ENCODE measurements around the gene EXOSC2.

The EXOSC2 gene

DNA sequence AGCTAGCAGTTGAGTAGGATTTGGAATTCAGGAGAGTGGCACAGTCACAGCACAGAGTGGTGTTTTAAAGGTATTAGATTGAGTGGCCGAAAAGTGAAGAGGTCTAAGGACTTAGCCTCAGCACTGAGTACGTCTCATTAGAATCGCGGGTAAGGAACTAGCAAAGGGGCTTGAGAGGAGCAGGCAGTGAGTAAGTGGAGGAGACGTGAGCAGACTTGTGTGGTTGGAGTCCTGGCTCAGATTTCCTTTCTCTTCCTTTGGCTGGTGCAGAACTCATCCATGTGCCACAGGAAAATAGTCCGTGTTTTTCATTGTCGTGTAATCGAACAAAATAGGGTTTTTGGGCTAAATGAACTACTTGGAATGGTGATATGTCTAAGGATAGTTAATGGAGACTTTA lies 3.4 kb downstream of the EXOSC2 start:
- no peak overlapping the region for H3K4me3 ChIP-seq (ENCODE audit: low read length)
- TF ChIP-seq, protein P1, sequence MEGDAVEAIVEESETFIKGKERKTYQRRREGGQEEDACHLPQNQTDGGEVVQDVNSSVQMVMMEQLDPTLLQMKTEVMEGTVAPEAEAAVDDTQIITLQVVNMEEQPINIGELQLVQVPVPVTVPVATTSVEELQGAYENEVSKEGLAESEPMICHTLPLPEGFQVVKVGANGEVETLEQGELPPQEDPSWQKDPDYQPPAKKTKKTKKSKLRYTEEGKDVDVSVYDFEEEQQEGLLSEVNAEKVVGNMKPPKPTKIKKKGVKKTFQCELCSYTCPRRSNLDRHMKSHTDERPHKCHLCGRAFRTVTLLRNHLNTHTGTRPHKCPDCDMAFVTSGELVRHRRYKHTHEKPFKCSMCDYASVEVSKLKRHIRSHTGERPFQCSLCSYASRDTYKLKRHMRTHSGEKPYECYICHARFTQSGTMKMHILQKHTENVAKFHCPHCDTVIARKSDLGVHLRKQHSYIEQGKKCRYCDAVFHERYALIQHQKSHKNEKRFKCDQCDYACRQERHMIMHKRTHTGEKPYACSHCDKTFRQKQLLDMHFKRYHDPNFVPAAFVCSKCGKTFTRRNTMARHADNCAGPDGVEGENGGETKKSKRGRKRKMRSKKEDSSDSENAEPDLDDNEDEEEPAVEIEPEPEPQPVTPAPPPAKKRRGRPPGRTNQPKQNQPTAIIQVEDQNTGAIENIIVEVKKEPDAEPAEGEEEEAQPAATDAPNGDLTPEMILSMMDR (conservative IDR thresholded peaks at IDR 0.05; ENCODE audit: low read length) = no peak
- no peak for DNase-seq (ENCODE audit: low read depth)

- TF ChIP-seq, protein P1 (conservative IDR thresholded peaks at IDR 0.05; ENCODE audit: low read length) = no peak
- DNase-seq (ENCODE audit: low read depth) = peak; percentile 65
These were observed 4.9 kb downstream of the EXOSC2 start for GRCh38 chr9:130698514-130698913.

DNA sequence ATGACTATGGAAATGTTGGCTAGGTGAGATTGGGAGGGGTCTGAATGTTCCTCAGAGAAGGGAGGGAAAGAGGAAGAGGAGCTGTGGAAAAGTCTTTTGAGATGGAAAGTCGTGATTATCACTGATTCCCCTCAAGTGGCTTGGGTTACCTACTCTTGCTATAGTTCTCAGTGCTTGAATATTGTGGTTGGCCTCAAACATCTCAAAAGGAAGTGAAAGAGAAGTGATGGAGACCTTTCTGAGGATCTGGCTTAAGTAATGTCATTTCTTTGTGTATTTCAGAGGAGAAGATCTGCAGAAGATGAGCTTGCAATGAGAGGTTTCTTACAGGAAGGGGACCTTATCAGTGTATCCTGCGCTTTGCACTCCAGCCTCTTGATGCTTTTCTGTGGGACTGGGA lies 5.5 kb downstream of the EXOSC2 start:
- no peak overlapping the region for H3K4me3 ChIP-seq (ENCODE audit: low read length)
- TF ChIP-seq, protein P1 (conservative IDR thresholded peaks at IDR 0.05; ENCODE audit: low read length) = no peak
- no peak for DNase-seq (ENCODE audit: low read depth)

More at GRCh38 chr9:130698514-130698913, 4.9 kb downstream of the EXOSC2 start:
- H3K4me3 ChIP-seq (ENCODE audit: low read length) = no peak overlapping the region

DNA sequence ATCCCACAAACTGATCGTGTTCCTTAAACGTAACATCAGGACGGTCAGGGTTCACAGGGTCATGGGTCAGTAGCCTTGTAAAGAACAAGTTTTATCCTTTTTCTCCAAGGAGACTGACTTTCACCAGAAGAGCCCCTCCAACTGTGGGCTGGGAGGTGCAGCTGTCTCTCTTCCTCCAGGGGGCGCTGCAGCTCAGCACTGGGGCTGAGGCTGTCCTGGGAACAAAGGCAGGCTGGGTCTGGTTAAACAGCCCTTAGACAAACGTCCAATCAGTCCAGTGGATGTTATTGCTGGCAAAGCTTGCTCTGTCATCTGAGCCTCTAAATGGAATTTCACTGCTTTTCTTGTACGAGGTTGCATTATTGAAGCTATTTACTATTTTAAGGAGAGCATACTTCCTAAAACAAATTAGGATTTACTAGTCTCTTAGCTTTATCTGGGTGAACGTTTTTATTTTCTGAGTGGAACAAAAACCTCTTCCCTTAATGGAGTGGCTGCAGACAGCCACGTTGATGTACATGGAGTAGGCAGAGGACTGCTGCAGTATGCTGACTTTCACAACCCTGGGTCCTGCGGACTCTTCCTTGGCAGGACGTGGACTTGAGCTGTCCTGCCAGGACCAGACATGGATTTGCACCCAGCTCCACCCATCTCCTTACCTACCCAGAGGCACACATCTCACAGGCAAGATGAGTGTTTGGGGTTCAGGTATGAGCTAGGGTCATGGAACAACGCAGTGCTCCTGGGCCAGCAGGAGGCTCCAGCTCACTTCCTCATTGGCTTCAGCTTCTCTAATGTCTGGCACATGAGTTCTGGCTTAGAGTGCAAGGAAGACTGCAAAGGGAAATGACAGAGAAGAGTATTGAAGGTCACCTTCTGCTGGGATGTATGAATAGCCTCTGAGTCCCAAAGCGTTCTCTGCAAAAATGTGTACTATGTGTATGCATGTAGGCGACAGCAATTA lies 7.8 kb downstream of the EXOSC2 start:
- H3K4me3 ChIP-seq (ENCODE audit: low read length) = no peak overlapping the region
- DNase-seq (ENCODE audit: low read depth) = peak; percentile 76
- TF ChIP-seq, protein P1 (conservative IDR thresholded peaks at IDR 0.05; ENCODE audit: low read length) = peak; percentile 96

DNA sequence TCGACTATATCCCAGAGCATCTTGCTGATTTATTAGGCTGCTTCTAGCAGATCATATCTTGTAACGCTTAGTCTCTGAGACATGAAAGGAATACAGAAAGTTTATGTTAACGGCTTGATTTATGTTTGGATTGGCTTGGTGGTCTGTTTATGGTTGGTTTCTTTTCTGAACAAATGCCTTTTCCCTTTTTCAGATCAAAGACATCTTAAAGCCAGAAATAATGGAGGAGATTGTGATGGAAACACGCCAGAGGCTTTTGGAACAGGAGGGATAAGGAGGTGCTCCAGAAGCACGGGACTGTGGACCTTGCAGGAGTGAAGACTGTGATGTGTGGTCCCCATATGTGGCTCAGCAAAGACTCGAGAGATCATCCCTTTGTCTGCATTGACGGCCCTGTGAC lies 9.9 kb downstream of the EXOSC2 start:
- TF ChIP-seq, protein P1 (conservative IDR thresholded peaks at IDR 0.05; ENCODE audit: low read length) = no peak
- no peak overlapping the region for H3K4me3 ChIP-seq (ENCODE audit: low read length)
- DNase-seq (ENCODE audit: low read depth) = no peak

- DNase-seq (ENCODE audit: low read depth) = peak; percentile 70
- TF ChIP-seq, protein P1 (conservative IDR thresholded peaks at IDR 0.05; ENCODE audit: low read length) = peak; percentile 76
- H3K4me3 ChIP-seq (ENCODE audit: low read length) = no peak overlapping the region
These were observed 13.8 kb downstream of the EXOSC2 start for GRCh38 chr9:130707225-130707976.
